A549 (cell line): ENCODE data around the gene RAP1B. TPM values are rescaled to one million over a fixed set of nuclear protein-coding genes. Genes with fewer than 3 reads are reported as not detected.

Source experiments
- ATAC-seq, 2 experiments: fragments of 200-7000 bp in 1 of 2; fragments of >200 bp in 1 of 2; cut with Nextera tagmentation in 1 of 2; cut with Tn5 transposase in 1 of 2; 3 replicates each; pipeline versions ENCODE4 v1.8.0 to v1.9.1; 2018 to 2020; ENCODE audit warnings: mild to moderate bottlenecking in 1 of 2, moderate library complexity in 1 of 2
- CTCF ChIA-PET: fragments of 300-600 bp; sonication (Branson Sonifier 250); formaldehyde crosslinking; extraction: SDS; loops from one replicate; lab custom pipeline; 2021; ENCODE audit warnings: antibody characterized with exemption, inconsistent platforms; lab: Yijun Ruan, JAX
- POLR2A ChIA-PET: fragments of 350-600 bp; formaldehyde crosslinking; extraction: SDS; loops from one replicate; lab custom pipeline; 2021; ENCODE audit warnings: antibody characterized with exemption, inconsistent platforms; lab: Yijun Ruan, JAX
- DNase-seq, 2 experiments: peaks; one replicate each; pipeline versions ENCODE4 v3.0.0 to v3.0.0-alpha.2; 2011 to 2016; ENCODE audit warnings: low read depth in 1 of 2, low spot score in 1 of 2
- FAIRE-seq: peaks from 2 replicates; lab custom pipeline; 2011; peaks lifted over from hg19 to GRCh38; lab: Jason Lieb, UNC
- H3K27ac ChIP-seq, 2 experiments: fragments of >200 bp; sonication (Bioruptor Twin); formaldehyde crosslinking; 3 replicates each; pipeline ENCODE4 v1.5.1; 2016 to 2017
- H3K4me1 ChIP-seq: fragments of >200 bp; sonication (Bioruptor Twin); formaldehyde crosslinking; 3 replicates; pipeline ENCODE4 v1.6.1; 2016
- H3K4me2 ChIP-seq: fragments of >200 bp; sonication (Bioruptor Twin); formaldehyde crosslinking; 3 replicates; pipeline ENCODE4 v1.6.1; 2016
- H3K4me3 ChIP-seq: fragments of >200 bp; sonication (Bioruptor Twin); formaldehyde crosslinking; 3 replicates; pipeline ENCODE4 v1.5.1; 2016
- H3K9me3 ChIP-seq: fragments of >200 bp; sonication (Bioruptor Twin); formaldehyde crosslinking; 3 replicates; pipeline ENCODE4 v1.6.1; 2016
- ATOH8 ChIP-seq: fragments of 250-450 bp; sonication (Bioruptor Pico); IDR thresholded peaks from 2 replicates; pipeline ENCODE4 v1.5.0; 2020; ENCODE audit warnings: low read depth, mild to moderate bottlenecking, moderate library complexity
- BCL3 ChIP-seq: fragments of >200 bp; sonication (Bioruptor Twin); formaldehyde crosslinking; IDR thresholded peaks from 3 replicates; pipeline ENCODE4 v1.6.1; 2016
- CBX2 ChIP-seq: fragments of 200-600 bp; sonication (generic); IDR thresholded peaks from 2 replicates; pipeline ENCODE4 v1.6.1; 2016; ENCODE audit warnings: low read depth, mild to moderate bottlenecking, borderline replicate concordance
- CHD2 ChIP-seq: fragments of 150-350 bp; IDR thresholded peaks from 2 replicates; pipeline ENCODE4 v1.6.1; 2014; ENCODE audit warnings: low read length; ENCODE audit not compliant: partially characterized antibody
- EP300 ChIP-seq, 2 experiments: fragments of >200 bp; sonication (Bioruptor Twin); formaldehyde crosslinking; IDR thresholded peaks; 2 replicates in 1 of 2; 3 replicates in 1 of 2; pipeline ENCODE4 v1.6.1; 2016 to 2017
- FOSB ChIP-seq: fragments of 250-450 bp; sonication (Bioruptor Pico); IDR thresholded peaks from 2 replicates; pipeline ENCODE4 v1.5.0; 2020; ENCODE audit warnings: mild to moderate bottlenecking, moderate library complexity
- GATA3 ChIP-seq: IDR thresholded peaks from 2 replicates; pipeline ENCODE4 v1.6.1; 2012; ENCODE audit warnings: borderline replicate concordance
- HEYL ChIP-seq: fragments of 250-450 bp; sonication (Bioruptor Pico); IDR thresholded peaks from 2 replicates; pipeline ENCODE4 v1.8.0; 2021; ENCODE audit warnings: mild to moderate bottlenecking, moderate library complexity
- HMGXB4 ChIP-seq: fragments of 250-450 bp; sonication (Bioruptor Pico); IDR thresholded peaks from 2 replicates; pipeline ENCODE4 v1.5.0; 2021; ENCODE audit warnings: mild to moderate bottlenecking, moderate library complexity, borderline replicate concordance
- HOXA7 ChIP-seq: fragments of 250-450 bp; sonication (Bioruptor Pico); IDR thresholded peaks from 2 replicates; pipeline ENCODE4 v1.5.0; 2020; ENCODE audit warnings: mild to moderate bottlenecking, moderate library complexity
- JUN ChIP-seq, 2 experiments: fragments of >200 bp; sonication (Bioruptor Twin); formaldehyde crosslinking; IDR thresholded peaks; 2 replicates in 1 of 2; 3 replicates in 1 of 2; pipeline ENCODE4 v1.6.1; 2016 to 2017
- KDM5A ChIP-seq: fragments of 200-600 bp; sonication (generic); IDR thresholded peaks from 2 replicates; pipeline ENCODE4 v1.6.1; 2016; ENCODE audit warnings: antibody characterized with exemption, mild to moderate bottlenecking
- MYC ChIP-seq: IDR thresholded peaks from 2 replicates; pipeline ENCODE4 v1.6.1; 2012; ENCODE audit warnings: mild to moderate bottlenecking, inconsistent platforms, low read length, improper control_type of control experiment, borderline replicate concordance
- NR3C1 ChIP-seq: fragments of >200 bp; sonication (Bioruptor Twin); formaldehyde crosslinking; IDR thresholded peaks from 3 replicates; pipeline ENCODE4 v1.6.1; 2017
- PHF8 ChIP-seq: fragments of 200-600 bp; sonication (generic); IDR thresholded peaks from 2 replicates; pipeline ENCODE4 v1.6.1; 2016; ENCODE audit warnings: low read depth, mild to moderate bottlenecking, antibody characterized with exemption, moderate library complexity, borderline replicate concordance
- POLR2A ChIP-seq: IDR thresholded peaks from 2 replicates; pipeline ENCODE4 v1.6.1; 2012; ENCODE audit warnings: mild to moderate bottlenecking, low read length
- RAD21 ChIP-seq, 2 experiments: fragments of >200 bp in 1 of 2; sonication (Bioruptor Twin) in 1 of 2; formaldehyde crosslinking in 1 of 2; IDR thresholded peaks in 1 of 2; conservative IDR thresholded peaks in 1 of 2; 2 replicates in 1 of 2; 3 replicates in 1 of 2; pipeline ENCODE4 v1.6.1; 2012 to 2018; ENCODE audit warnings: inconsistent platforms in 1 of 2
- REST ChIP-seq: fragments of 200-600 bp; sonication (generic); IDR thresholded peaks from 2 replicates; pipeline ENCODE4 v1.6.1; 2016; ENCODE audit warnings: antibody characterized with exemption, mild to moderate bottlenecking, moderate library complexity
- RFX5 ChIP-seq: fragments of 450-650 bp; IDR thresholded peaks from 2 replicates; pipeline ENCODE4 v1.7.1; 2014; ENCODE audit warnings: antibody characterized with exemption, mild to moderate bottlenecking, moderate library complexity
- TP53 ChIP-seq: fragments of 250-450 bp; sonication (Bioruptor Pico); IDR thresholded peaks from 2 replicates; pipeline ENCODE4 v1.5.0; 2021; ENCODE audit warnings: mild to moderate bottlenecking, moderate library complexity
- USF2 ChIP-seq: fragments of 450-650 bp; IDR thresholded peaks from 2 replicates; pipeline ENCODE4 v1.6.1; 2014; ENCODE audit warnings: antibody characterized with exemption
- WGBS: methylation state at CpG from one replicate; pipeline ENCODE4 v1.1.6; 2017; ENCODE audit errors: missing lambda C conversion rate; 5-methylcytosine and 5-hydroxymethylcytosine counted together
- polyA plus RNA-seq, 4 experiments: library from polyadenylated mRNA; depleted of rRNA in 3 of 4; stranded (reverse); fragments of >200 nt; fragmentation: RNase III in 1 of 4; extraction: RNeasy Plus Mini Kit Qiagen cat#74134 plus additional on column Dnase treatment in 1 of 4; gene quantifications; 2 replicates in 3 of 4; 3 replicates in 1 of 4; pipeline ENCODE4 v1.2.3, GENCODE V29; 2011 to 2017

RAP1B gene
- polyA plus RNA-seq, 2 of the 4 experiments (the other 2 are of a cell fraction), result 196 to 305 TPM

GRCh38 chr12:68611094-68611805 lies 551 bp downstream of the RAP1B start:
- H3K4me2 ChIP-seq, result peak overlapping the region; percentile 96
- POLR2A ChIA-PET, result interaction anchor here (0.5 to 2.0 kb wide), 15 partner anchors 10 to 277 kb away, joined by 3 to 21 read pairs (median 4); no protein-coding TSS in a partner anchor
- ATAC-seq (peak; percentile 36 to 68), FAIRE-seq (no peak), DNase-seq (peak; percentile 18 to 52)
- 2% methylated on average over 30 of the region's 72 CpGs for WGBS
- CTCF ChIA-PET, result interaction anchor here (1.2 to 4.5 kb wide), 5 partner anchors 15 to 257 kb away, joined by 3 to 16 read pairs (median 5); no protein-coding TSS in a partner anchor
- no peaks in the 10 kb centered on the region for H3K9me3 ChIP-seq
- no peak for TF ChIP-seq CHD2
- TF ChIP-seq BCL3, result no peak
- TF ChIP-seq JUN (IDR thresholded peaks at IDR 0.05), result peak in 1 of 2 experiments; percentile 10; a peak in 1 of 5 replicates
- peak in 1 of 2 experiments; percentile 2; a peak in 1 of 5 replicates for TF ChIP-seq RAD21 (conservative IDR thresholded peaks at IDR 0.05 in 1 of 2, IDR thresholded peaks at IDR 0.05 in 1 of 2)
- TF ChIP-seq GATA3, result no peak
- peak overlapping the region; percentile 93 for H3K4me3 ChIP-seq
- H3K4me1 ChIP-seq, result peaks cover 37% of the 10 kb centered on the region
- H3K27ac ChIP-seq, result peak overlapping the region; percentile 85 to 90

GRCh38 chr12:68611806-68612160 lies 1.1 kb downstream of the RAP1B start:
- DNase-seq (no peak), FAIRE-seq (no peak), ATAC-seq (no peak)
- H3K4me3 ChIP-seq, result peak overlapping the region; percentile 93
- H3K4me1 ChIP-seq, result peaks cover 37% of the 10 kb centered on the region
- H3K4me2 ChIP-seq, result peak overlapping the region; percentile 96
- ChIA-PET POLR2A (no interaction called here), CTCF (interaction anchor here (0.6 to 4.5 kb wide), 3 partner anchors 39 to 252 kb away, joined by 3 to 16 read pairs (median 4); no protein-coding TSS in a partner anchor)
- H3K27ac ChIP-seq, result peak overlapping the region; percentile 85 to 90
- 2% methylated on average over 8 of the region's 8 CpGs for WGBS
- TF ChIP-seq USF2, result no peak
- TF ChIP-seq RFX5, result no peak
- TF ChIP-seq KDM5A, result no peak
- TF ChIP-seq REST, result no peak
- TF ChIP-seq EP300 (IDR thresholded peaks at IDR 0.05), result no peak
- TF ChIP-seq TP53, result no peak
- no peak for TF ChIP-seq HOXA7
- no peak for TF ChIP-seq MYC
- no peak for TF ChIP-seq POLR2A
- TF ChIP-seq NR3C1, result no peak
- no peak for TF ChIP-seq CBX2
- no peak for TF ChIP-seq HMGXB4
- TF ChIP-seq HEYL (CRISPR knock-in tag), result no peak
- 0 out of 2 replicates have a peak, but pooled peaks have one; percentile 32 for TF ChIP-seq PHF8
- TF ChIP-seq FOSB (CRISPR knock-in tag), result peak; percentile 43; the same call in 1 of the 2 replicates
- no peak for TF ChIP-seq ATOH8 (CRISPR knock-in tag)
- no peak for TF ChIP-seq GATA3
- no peaks in the 10 kb centered on the region for H3K9me3 ChIP-seq
